Spleen (tissue), 7 donors: ENCODE measurements around the gene SAMD14.

ENCODE experiments used
- CTCF ChIP-seq, 11 experiments: fragments of 200-600 bp in 7 of 11; fragments of 450-650 bp in 4 of 11; sonication (generic) in 4 of 11; IDR thresholded peaks in 8 of 11; conservative IDR thresholded peaks in 3 of 11; 1 replicate in 7 of 11; 2 replicates in 4 of 11; pipeline versions ENCODE4 v1.4.0 to v1.8.0; 2016 to 2021; ENCODE audit warnings: antibody characterized with exemption in 11 of 11, inconsistent platforms in 4 of 11, mild to moderate bottlenecking in 1 of 11
- POLR2A ChIP-seq, 3 donors: fragments of 450-650 bp; IDR thresholded peaks; one replicate each; pipeline ENCODE4 v1.5.1; 2017; ENCODE audit warnings: antibody characterized with exemption in 3 of 3, mild to moderate bottlenecking in 1 of 3
- POLR2AphosphoS5 ChIP-seq, 3 donors: sonication (generic); formaldehyde crosslinking; IDR thresholded peaks; one replicate each; pipeline ENCODE4 v1.5.1; 2017; ENCODE audit warnings: antibody characterized with exemption in 3 of 3
- donor health status: DM: no; HTN: no; CAD: no; lungs with moderate emphysema.
- donor health status: DM: no; HTN: no; CAD: no.
- donor health status: DM: no; HTN: no; CAD: no.

GRCh38 chr17:50060951-50061712, 68.8 kb downstream of the SAMD14 start:
- TF ChIP-seq CTCF (IDR thresholded peaks at IDR 0.05 in 8 of 11, conservative IDR thresholded peaks at IDR 0.05 in 3 of 11) (no peak), POLR2AphosphoS5 (IDR thresholded peaks at IDR 0.05) (peak; percentile 12 to 35 (median 21)), POLR2A (IDR thresholded peaks at IDR 0.05) (no peak)
